ENCODE measurements around the gene TRH.

The TRH gene

GRCh38 chr3:129974564-129974832 is at the start of gene TRH:
Gene TRH, plus strand, starts transcription at chr3:129974720. Its CDS starts 1,097 bp downstream, at chr3:129975817.
- no peak for DNase-seq

- no peak for DNase-seq
Observed at GRCh38 chr3:129927072-129927471, 47.4 kb upstream of the TRH start.

- DNase-seq = no peak
Observed at GRCh38 chr3:129929383-129929782, 45.1 kb upstream of the TRH start.

GRCh38 chr3:129933471-129933870 is 41.0 kb upstream of the TRH start:
- no peak for DNase-seq

- DNase-seq = no peak
Observed at GRCh38 chr3:129934234-129935123, 40.0 kb upstream of the TRH start.

GRCh38 chr3:129936757-129937156 is 37.8 kb upstream of the TRH start:
- no peak for DNase-seq

GRCh38 chr3:129937717-129938116 is 36.8 kb upstream of the TRH start:
- DNase-seq = no peak

GRCh38 chr3:129938140-129938930 is 36.2 kb upstream of the TRH start:
- no peak for DNase-seq

GRCh38 chr3:129940086-129940485 is 34.4 kb upstream of the TRH start:
- no peak for DNase-seq

GRCh38 chr3:129942296-129942695 is 32.2 kb upstream of the TRH start:
- DNase-seq = no peak

- DNase-seq = no peak
Observed at GRCh38 chr3:129943020-129943419, 31.5 kb upstream of the TRH start.

GRCh38 chr3:129944709-129945108 is 29.8 kb upstream of the TRH start:
- DNase-seq = no peak

- DNase-seq = no peak
Observed at GRCh38 chr3:129947538-129948240, 26.8 kb upstream of the TRH start.

GRCh38 chr3:129950318-129951046 is 24.0 kb upstream of the TRH start:
- no peak for DNase-seq

- DNase-seq = no peak
Observed at GRCh38 chr3:129952556-129953355, 21.8 kb upstream of the TRH start.

- DNase-seq = no peak
Observed at GRCh38 chr3:129953621-129954020, 20.9 kb upstream of the TRH start.

GRCh38 chr3:129954514-129954913 is 20.0 kb upstream of the TRH start:
- no peak for DNase-seq

GRCh38 chr3:129956936-129957335 is 17.6 kb upstream of the TRH start:
- DNase-seq = no peak

- DNase-seq = no peak
Observed at GRCh38 chr3:129958755-129959154, 15.8 kb upstream of the TRH start.

- no peak for DNase-seq
Observed at GRCh38 chr3:129961141-129961541, 13.4 kb upstream of the TRH start.

- DNase-seq = no peak
Observed at GRCh38 chr3:129962600-129962999, 11.9 kb upstream of the TRH start.

GRCh38 chr3:129965937-129966336 is 8.6 kb upstream of the TRH start:
- DNase-seq = no peak

All from cortex of kidney (tissue), 1 donor.